Tibial artery (tissue), 4 donors: Measurements from ENCODE around the gene STK38L.

Experiments
- DNase-seq, 2 donors: peaks; one replicate each; pipeline ENCODE4 v3.0.0-alpha.2; 2019
- H3K27ac ChIP-seq, 2 donors: fragments of 200-600 bp; sonication (generic) in 1 of 2; 1 replicate in 1 of 2; 2 replicates in 1 of 2; pipeline ENCODE4 v1.5.1; 2018 to 2019; ENCODE audit warnings: mild to moderate bottlenecking in 1 of 2
- H3K27me3 ChIP-seq, 2 donors: fragments of 200-600 bp; sonication (generic) in 1 of 2; one replicate each; pipeline versions ENCODE4 v1.5.1 to v1.6.0; 2016 to 2019
- H3K36me3 ChIP-seq, 3 donors: fragments of 200-600 bp; sonication (generic) in 2 of 3; one replicate each; pipeline ENCODE4 v1.5.1; 2016 to 2019; ENCODE audit warnings: mild to moderate bottlenecking in 2 of 3
- H3K4me1 ChIP-seq, 4 donors: fragments of 200-600 bp; sonication (generic) in 2 of 4; 1 replicate in 3 of 4; 2 replicates in 1 of 4; pipeline ENCODE4 v1.5.1; 2016 to 2019
- H3K4me3 ChIP-seq, 2 donors: fragments of 200-600 bp; sonication (generic) in 1 of 2; 1 replicate in 1 of 2; 2 replicates in 1 of 2; pipeline ENCODE4 v1.5.1; 2018 to 2019; ENCODE audit warnings: mild to moderate bottlenecking in 2 of 2
- H3K9me3 ChIP-seq, 3 donors: fragments of 200-600 bp; sonication (generic) in 1 of 3; one replicate each; pipeline ENCODE4 v1.5.1; 2016 to 2019
- CTCF ChIP-seq, 2 experiments: fragments of 200-600 bp in 1 of 2; fragments of 450-650 bp in 1 of 2; IDR thresholded peaks; one replicate each; pipeline ENCODE4 v1.5.1; 2017 to 2019; ENCODE audit warnings: antibody characterized with exemption in 2 of 2, mild to moderate bottlenecking in 1 of 2, moderate library complexity in 1 of 2
- intact Hi-C: fragments of 100-400 bp; cut with DNase I; formaldehyde crosslinking; loops from one replicate; pipeline ENCODE4 v1.15.0; 2023; ENCODE audit warnings: low total_unique reads

Gene STK38L

GRCh38 chr12:27246141-27246540 is 2.1 kb downstream of the STK38L start:
- no peak for DNase-seq
- H3K27ac ChIP-seq: peak overlapping the region; percentile 93 to 96
- peaks cover 0 to 46% (median 11%) of the 10 kb centered on the region in 4 donors for H3K4me1 ChIP-seq

GRCh38 chr12:27246774-27247173 is 2.7 kb downstream of the STK38L start:
- peaks cover 0 to 53% (median 11%) of the 10 kb centered on the region in 4 donors for H3K4me1 ChIP-seq
- peak overlapping the region; percentile 78 to 93 for H3K4me3 ChIP-seq
- intact Hi-C loops: loop anchor here (5.0 to 10.0 kb wide), 2 partner anchors 44 to 58 kb away; no protein-coding TSS in a partner anchor
- H3K27ac ChIP-seq: peak overlapping the region; percentile 93 to 96
- H3K9me3 ChIP-seq: no peaks in the 10 kb centered on the region
- DNase-seq: no peak
- H3K27me3 ChIP-seq: no peaks in the 10 kb centered on the region
- H3K36me3 ChIP-seq: no peaks in the 10 kb centered on the region
- no peak for TF ChIP-seq CTCF (IDR thresholded peaks at IDR 0.05)

More at GRCh38 chr12:27246141-27246540, 2.1 kb downstream of the STK38L start:
- H3K4me3 ChIP-seq: peak overlapping the region; percentile 78 to 93
- H3K36me3 ChIP-seq: no peaks in the 10 kb centered on the region
- H3K27me3 ChIP-seq: no peaks in the 10 kb centered on the region
- TF ChIP-seq CTCF (IDR thresholded peaks at IDR 0.05): no peak
- H3K9me3 ChIP-seq: no peaks in the 10 kb centered on the region
- intact Hi-C loops: loop anchor here (5.0 to 10.0 kb wide), 2 partner anchors 44 to 59 kb away; no protein-coding TSS in a partner anchor

GRCh38 chr12:27252934-27253333 is 8.8 kb downstream of the STK38L start:
- H3K4me3 ChIP-seq: no peak overlapping the region
- no peaks in the 10 kb centered on the region for H3K36me3 ChIP-seq
- TF ChIP-seq CTCF (IDR thresholded peaks at IDR 0.05): no peak
- no peaks in the 10 kb centered on the region for H3K9me3 ChIP-seq
- H3K27ac ChIP-seq: peak overlapping the region; percentile 85 to 96
- H3K4me1 ChIP-seq: peaks cover 0 to 100% (median 36%) of the 10 kb centered on the region in 4 donors
- intact Hi-C loops: no loop called here
- no peak for DNase-seq
- H3K27me3 ChIP-seq: no peaks in the 10 kb centered on the region

GRCh38 chr12:27253347-27253746 is 9.3 kb downstream of the STK38L start:
- DNase-seq: no peak
- no peaks in the 10 kb centered on the region for H3K27me3 ChIP-seq
- intact Hi-C loops: no loop called here
- TF ChIP-seq CTCF (IDR thresholded peaks at IDR 0.05): no peak
- no peaks in the 10 kb centered on the region for H3K9me3 ChIP-seq
- H3K36me3 ChIP-seq: no peaks in the 10 kb centered on the region
- H3K4me1 ChIP-seq: peaks cover 0 to 100% (median 37%) of the 10 kb centered on the region in 4 donors
- peak overlapping the region; percentile 85 to 96 for H3K27ac ChIP-seq
- no peak overlapping the region for H3K4me3 ChIP-seq

GRCh38 chr12:27255806-27256205 is 11.7 kb downstream of the STK38L start:
- Histone ChIP-seq H3K27ac (peak overlapping the region; percentile 85 to 96), H3K4me1 (peaks cover 0 to 100% (median 41%) of the 10 kb centered on the region in 4 donors), H3K36me3 (no peaks in the 10 kb centered on the region), H3K4me3 (no peak overlapping the region), H3K9me3 (no peaks in the 10 kb centered on the region), H3K27me3 (no peaks in the 10 kb centered on the region)
- no peak for TF ChIP-seq CTCF (IDR thresholded peaks at IDR 0.05)
- DNase-seq: no peak
- intact Hi-C loops: no loop called here
